ENCODE results near the gene IFITM10. TPM values are rescaled to one million over a fixed set of nuclear protein-coding genes. Genes with fewer than 3 reads are reported as not detected.

Gene IFITM10
- total RNA-seq, 2 donors from 2014 or later, result 2.3 to 8.1 TPM

DNA sequence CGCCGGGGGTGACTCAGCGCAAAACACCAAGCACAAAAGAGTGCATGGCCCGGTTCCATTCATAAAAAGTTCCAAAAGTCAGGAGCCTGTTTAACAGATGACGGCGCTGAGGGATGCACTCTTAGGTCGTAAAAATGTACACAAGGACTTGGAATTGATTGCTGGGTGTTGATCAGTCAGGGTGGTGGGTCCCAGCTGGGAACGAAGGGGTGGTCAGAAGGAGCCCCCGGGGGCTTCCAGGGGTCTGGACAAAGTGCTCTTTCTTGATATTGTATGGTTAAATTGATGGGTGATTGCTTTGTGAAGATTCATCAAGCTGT lies 20.7 kb downstream of the IFITM10 start:
- Mint-ChIP-seq H3K27ac (peak overlapping the region; percentile 67 to 74), H3K9me3 (peaks cover 5% of the 10 kb centered on the region), H3K4me1 (ENCODE audit: low read depth in 2 of 2) (peaks cover 60 to 68% of the 10 kb centered on the region in 2 donors), H3K36me3 (peaks cover 4% of the 10 kb centered on the region), H3K27me3 (peaks cover 22 to 31% of the 10 kb centered on the region in 2 donors), H3K4me3 (peak overlapping the region; percentile 28)
- ATAC-seq (peak in 1 of 2 donors; percentile 1), DNase-seq (ENCODE audit: low spot score) (no peak)

DNA sequence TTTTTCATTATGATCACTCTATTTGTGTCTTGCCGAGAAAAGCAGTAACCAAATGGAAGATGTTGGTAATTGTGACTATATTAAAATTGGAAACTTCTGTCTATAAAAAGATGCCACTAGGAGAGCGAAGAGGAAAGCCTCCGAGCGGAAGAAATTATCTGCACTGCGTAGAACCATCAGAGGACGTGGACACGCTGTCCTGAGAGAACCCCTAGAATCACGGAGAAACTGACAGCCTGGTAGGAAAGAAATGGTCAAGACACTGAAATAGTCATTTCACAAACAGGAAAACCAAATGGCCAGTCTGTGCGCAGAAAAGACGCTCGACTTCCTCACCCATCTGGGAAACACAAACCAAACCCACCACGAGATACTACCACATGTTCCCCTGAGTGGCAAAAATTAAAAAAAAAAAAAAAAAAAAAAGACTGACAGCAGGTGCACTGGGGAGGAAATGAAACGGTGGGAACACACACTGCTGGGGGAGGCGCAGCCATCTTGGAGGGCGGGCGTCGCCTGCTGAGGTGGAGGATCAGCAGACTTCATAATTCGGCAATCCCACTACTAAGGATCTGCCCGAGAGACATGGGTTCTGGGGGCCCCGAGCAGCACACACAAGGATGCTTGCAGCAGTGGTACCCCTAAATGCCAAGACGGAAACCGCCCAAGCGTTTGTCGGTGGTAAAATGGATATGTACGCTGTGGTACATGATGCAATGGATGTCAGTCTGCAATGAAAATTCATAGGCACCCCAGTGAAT lies 21.3 kb downstream of the IFITM10 start:
- DNase-seq (ENCODE audit: low spot score), result no peak
- Mint-ChIP-seq H3K9me3 (peaks cover 5% of the 10 kb centered on the region), H3K4me1 (ENCODE audit: low read depth in 2 of 2) (peaks cover 56 to 65% of the 10 kb centered on the region in 2 donors)

DNA sequence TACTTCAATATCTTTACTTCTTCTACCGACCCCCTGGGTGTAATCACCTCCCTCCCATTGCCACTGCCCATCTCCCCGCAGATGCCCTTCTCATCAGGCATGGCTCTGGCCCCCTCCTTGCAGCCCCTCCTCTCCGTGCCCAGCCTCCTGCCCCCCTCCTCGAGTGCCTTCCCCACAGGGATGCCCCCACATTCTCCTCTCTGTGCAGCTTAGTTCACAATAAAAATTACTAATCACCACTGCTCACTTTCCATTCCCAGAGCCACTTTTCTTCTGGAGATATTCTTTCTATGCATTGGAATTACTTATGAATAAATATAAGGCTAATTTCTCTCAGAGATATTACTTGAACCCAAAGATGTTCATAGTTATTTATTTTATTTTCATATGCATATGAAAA lies 22.1 kb downstream of the IFITM10 start:
- ATAC-seq, result no peak
- peaks cover 5% of the 10 kb centered on the region for H3K9me3 Mint-ChIP-seq
- H3K4me1 Mint-ChIP-seq (ENCODE audit: low read depth in 2 of 2), result peaks cover 48 to 58% of the 10 kb centered on the region in 2 donors

More for the DNA sequence above, 21.3 kb downstream of the IFITM10 start:
- Mint-ChIP-seq H3K27ac (peak overlapping the region; percentile 67 to 74), H3K4me3 (peak overlapping the region; percentile 75), H3K36me3 (peaks cover 4% of the 10 kb centered on the region), H3K27me3 (peaks cover 21 to 28% of the 10 kb centered on the region in 2 donors)
- peak; percentile 55 to 67 for ATAC-seq

DNA sequence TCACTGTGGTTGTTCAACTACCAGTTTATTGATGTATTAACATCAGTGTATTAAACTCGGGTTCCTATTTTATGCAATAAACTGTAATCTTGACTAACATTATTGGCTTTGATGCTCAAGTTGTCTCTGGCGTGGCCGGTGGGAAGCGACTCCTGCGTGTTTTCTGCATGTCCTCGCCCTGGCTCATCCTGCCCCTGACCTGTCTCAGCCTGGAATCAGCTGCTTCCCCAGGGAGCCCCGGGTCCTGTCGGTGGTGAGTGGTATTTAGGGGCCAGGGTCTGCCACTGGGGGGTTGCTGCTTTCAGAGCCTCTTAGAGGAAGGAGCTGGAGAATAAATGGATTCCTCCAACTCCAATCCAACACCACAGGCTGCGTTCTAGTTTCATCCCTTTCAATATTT lies 22.5 kb downstream of the IFITM10 start:
- H3K9me3 Mint-ChIP-seq, result peaks cover 5% of the 10 kb centered on the region
- ATAC-seq (no peak), DNase-seq (ENCODE audit: low spot score) (no peak)
- peaks cover 4% of the 10 kb centered on the region for H3K36me3 Mint-ChIP-seq
- H3K27ac Mint-ChIP-seq, result peak overlapping the region; percentile 15 to 74
- H3K27me3 Mint-ChIP-seq, result peaks cover 15 to 22% of the 10 kb centered on the region in 2 donors
- peak overlapping the region; percentile 75 for H3K4me3 Mint-ChIP-seq
- peaks cover 49 to 58% of the 10 kb centered on the region in 2 donors for H3K4me1 Mint-ChIP-seq (ENCODE audit: low read depth in 2 of 2)

More for the DNA sequence above, 22.1 kb downstream of the IFITM10 start:
- Mint-ChIP-seq H3K36me3 (peaks cover 4% of the 10 kb centered on the region), H3K27me3 (peaks cover 16 to 20% of the 10 kb centered on the region in 2 donors), H3K4me3 (peak overlapping the region; percentile 75), H3K27ac (peak overlapping the region; percentile 67 to 74)
- DNase-seq (ENCODE audit: low spot score), result no peak

DNA sequence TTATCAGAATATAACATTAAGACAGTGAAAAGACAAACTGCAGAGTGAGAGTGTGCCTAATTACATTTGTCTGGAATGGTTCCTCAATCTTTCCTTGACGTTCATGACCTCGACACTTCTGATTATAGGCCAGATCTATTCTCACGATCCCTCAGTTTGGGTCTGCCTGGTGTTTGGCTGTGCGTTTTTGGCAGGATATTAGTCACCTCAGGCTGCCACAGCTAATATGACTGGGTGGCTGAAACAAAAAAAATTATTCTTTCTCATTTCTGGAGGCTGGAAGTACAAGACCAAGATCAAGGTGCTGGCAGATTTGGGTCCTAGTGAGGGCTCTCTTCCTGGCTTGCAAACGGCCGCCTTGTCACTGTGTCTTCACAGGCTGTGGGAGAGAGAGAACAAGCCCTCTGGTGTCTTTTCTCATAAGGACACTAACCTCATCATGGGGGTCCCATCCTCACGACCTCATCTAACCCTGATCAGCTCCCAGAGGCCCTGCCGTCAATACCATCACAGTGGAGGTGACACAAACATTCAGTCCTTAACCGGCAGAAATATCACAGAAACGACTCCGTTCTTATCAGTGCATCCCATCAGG lies 23.2 kb downstream of the IFITM10 start:
- Mint-ChIP-seq H3K27ac (peak overlapping the region; percentile 15 to 74), H3K4me1 (ENCODE audit: low read depth in 2 of 2) (peaks cover 50 to 58% of the 10 kb centered on the region in 2 donors)

DNA sequence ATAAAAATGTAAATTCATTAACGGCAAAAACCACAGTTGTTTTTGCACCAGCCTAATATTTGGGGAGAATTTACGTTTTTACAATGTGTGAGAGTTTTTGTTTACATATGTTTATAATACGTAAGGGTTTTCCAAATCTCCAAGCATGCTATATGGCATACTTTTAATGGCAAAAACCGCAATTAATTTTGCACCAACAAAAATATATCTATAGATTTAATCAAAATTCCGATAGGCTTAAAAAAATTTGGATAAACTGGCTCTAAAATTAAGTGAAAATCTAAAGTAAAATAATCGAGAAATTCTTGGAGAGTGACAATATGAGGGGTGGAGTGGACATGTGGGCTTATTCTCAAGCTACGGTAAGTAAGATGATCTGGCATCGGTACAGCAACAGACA lies 30.6 kb downstream of the IFITM10 start:
- no peak for ATAC-seq
- no peak for DNase-seq (ENCODE audit: low spot score)
- Mint-ChIP-seq H3K4me3 (no peak overlapping the region), H3K27me3 (peaks cover 2 to 14% of the 10 kb centered on the region in 2 donors), H3K27ac (no peak overlapping the region), H3K36me3 (no peaks in the 10 kb centered on the region), H3K4me1 (ENCODE audit: low read depth in 2 of 2) (peaks cover 0 to 2% of the 10 kb centered on the region in 2 donors), H3K9me3 (no peaks in the 10 kb centered on the region)

More for the DNA sequence above, 23.2 kb downstream of the IFITM10 start:
- peaks cover 4% of the 10 kb centered on the region for H3K36me3 Mint-ChIP-seq
- peaks cover 14 to 24% of the 10 kb centered on the region in 2 donors for H3K27me3 Mint-ChIP-seq
- ATAC-seq (peak; percentile 73 to 83), DNase-seq (ENCODE audit: low spot score) (no peak)
- H3K4me3 Mint-ChIP-seq, result peak overlapping the region; percentile 37
- peaks cover 5% of the 10 kb centered on the region for H3K9me3 Mint-ChIP-seq

DNA sequence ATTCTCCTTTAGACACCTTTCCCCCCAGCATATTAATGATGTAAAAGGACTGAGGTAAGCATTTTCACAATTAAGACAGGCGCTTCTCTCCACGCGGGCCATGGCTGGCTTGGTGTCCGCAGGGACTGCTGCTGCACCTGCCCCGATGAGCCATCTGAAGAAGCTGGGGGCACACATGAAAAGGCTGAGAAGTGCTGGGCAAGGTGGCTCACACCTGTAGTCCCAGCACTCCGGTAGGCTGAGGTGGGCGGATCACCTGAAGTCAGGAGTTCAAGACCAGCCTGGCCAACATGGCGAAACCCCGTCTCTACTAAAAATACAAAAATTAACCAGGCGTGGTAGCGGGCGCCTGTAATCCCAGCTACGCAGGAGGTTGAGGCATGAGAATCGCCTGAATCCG lies 32.1 kb downstream of the IFITM10 start:
- Mint-ChIP-seq H3K4me1 (ENCODE audit: low read depth in 2 of 2) (peaks cover 0 to 2% of the 10 kb centered on the region in 2 donors), H3K27me3 (peaks cover 0 to 14% of the 10 kb centered on the region in 2 donors), H3K27ac (no peak overlapping the region), H3K4me3 (no peak overlapping the region), H3K9me3 (no peaks in the 10 kb centered on the region), H3K36me3 (no peaks in the 10 kb centered on the region)
- DNase-seq (ENCODE audit: low spot score) (no peak), ATAC-seq (no peak)

DNA sequence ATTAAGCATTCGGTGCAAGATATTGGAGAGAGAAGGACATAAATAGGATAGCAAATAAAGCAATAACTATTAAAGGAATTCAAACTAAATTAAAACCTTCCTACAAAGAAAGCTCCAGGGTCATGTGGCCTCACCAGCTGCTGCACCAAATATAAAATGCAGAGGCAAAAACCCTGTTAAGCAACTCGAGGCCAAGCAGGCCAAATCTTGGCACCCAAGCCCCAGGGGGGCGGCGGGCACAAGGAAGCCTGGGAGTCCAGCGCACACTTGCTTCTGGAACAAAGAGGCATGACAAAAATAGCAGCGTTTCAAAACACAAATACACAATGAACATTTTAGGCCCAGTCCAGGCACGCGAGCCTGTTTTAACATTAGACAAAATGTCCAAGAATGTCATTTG lies 32.6 kb downstream of the IFITM10 start:
- H3K36me3 Mint-ChIP-seq, result no peaks in the 10 kb centered on the region
- H3K9me3 Mint-ChIP-seq, result no peaks in the 10 kb centered on the region
- no peak overlapping the region for H3K4me3 Mint-ChIP-seq
- H3K27me3 Mint-ChIP-seq, result peaks cover 0 to 9% of the 10 kb centered on the region in 2 donors
- no peaks in the 10 kb centered on the region for H3K4me1 Mint-ChIP-seq (ENCODE audit: low read depth in 2 of 2)
- DNase-seq (ENCODE audit: low spot score) (no peak), ATAC-seq (no peak)
- H3K27ac Mint-ChIP-seq, result no peak overlapping the region

DNA sequence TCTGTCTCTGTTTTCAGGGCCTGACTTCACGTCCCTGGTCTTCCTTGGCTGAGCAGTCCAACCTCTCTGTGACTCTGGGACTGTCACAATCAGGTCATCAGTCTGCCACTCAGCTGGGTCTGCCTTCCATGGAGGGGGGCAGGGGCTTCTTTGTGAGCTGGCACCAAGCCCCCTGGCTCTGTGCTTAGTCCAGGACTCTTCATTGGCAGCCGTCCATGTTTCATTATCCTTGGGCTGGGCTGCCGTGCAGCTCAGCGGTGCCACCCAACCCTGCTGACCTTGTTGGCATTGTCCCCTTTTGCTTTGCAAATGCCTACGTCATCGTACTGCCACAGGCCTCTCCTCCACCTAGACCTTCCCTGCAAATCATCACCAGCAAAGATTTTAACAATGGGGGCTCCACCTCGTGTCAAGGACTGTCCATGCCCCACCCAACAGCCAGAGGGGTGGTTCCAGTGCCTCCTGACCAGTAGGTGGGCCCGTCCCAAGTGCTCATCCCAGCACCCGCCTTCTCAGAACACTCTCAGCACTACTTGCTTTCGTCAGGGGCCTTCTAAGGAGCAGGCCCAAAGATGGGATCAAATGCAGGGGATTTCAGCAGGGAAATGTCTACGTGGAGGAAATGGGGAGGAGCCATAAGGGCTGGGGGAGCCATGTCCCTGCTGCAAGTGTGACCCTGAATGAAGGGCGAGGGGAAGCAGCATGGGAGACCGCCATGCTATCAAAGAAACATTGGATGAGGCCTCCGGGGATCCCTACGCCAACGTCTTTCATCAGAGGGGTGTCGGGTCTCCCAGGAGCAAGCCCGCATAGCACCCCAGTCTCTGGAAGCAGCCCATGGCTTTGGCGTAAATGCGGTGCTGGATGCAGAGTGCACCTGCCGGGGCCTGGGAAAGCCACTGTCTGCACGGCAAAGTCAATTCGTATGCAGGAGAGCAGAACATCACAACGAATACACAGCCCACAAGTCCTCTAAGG lies 35.2 kb downstream of the IFITM10 start:
- no peaks in the 10 kb centered on the region for H3K9me3 Mint-ChIP-seq
- ATAC-seq (no peak), DNase-seq (ENCODE audit: low spot score) (no peak)
- H3K4me1 Mint-ChIP-seq (ENCODE audit: low read depth in 2 of 2), result no peaks in the 10 kb centered on the region
- H3K4me3 Mint-ChIP-seq, result no peak overlapping the region
- H3K27ac Mint-ChIP-seq, result peak overlapping the region in 1 of 2 donors; percentile 47
- H3K36me3 Mint-ChIP-seq, result no peaks in the 10 kb centered on the region
- H3K27me3 Mint-ChIP-seq, result peaks cover 4 to 6% of the 10 kb centered on the region in 2 donors

DNA sequence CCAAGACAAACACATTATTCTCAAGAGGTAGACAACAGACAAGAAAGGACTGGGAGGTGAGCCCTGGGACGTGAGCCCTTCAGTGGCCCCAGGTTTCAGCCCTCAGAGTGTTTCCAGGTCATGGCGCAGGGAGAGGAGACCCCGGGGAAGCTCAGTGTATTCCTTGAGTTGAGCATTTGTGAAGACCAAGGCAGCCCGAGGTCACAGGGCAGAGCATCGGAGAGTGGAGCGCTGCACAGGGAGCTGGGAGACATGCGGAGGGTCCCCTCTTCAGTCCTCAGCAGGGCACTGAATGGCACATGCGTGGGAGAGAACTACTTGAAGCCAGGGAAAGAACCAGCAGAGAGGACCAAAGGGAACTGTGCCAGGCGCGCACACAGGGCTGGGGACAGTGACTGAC lies 41.7 kb downstream of the IFITM10 start:
- H3K27ac Mint-ChIP-seq, result no peak overlapping the region

DNA sequence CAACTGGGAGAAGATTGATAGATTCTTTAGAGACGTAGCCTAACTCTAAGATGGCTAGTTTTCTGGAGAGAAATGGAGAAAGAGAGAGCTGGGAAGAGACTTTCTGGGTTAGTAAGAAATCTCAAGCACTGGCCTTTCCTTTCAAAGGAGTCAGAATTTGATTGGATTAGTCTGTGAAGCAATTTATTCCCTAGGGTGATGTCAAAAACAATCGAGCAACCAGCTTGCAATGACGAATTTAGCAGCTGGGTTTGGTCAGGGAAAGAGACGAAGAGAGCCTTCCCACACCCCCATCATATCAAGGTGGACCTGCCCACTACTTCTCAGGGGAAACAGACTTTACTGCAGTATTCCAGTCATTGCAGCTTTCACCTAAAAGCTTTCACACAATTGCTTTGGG lies 42.6 kb downstream of the IFITM10 start:
- ATAC-seq, result no peak
- peaks cover 4 to 33% of the 10 kb centered on the region in 2 donors for H3K4me1 Mint-ChIP-seq (ENCODE audit: low read depth in 2 of 2)
- peaks cover 6 to 13% of the 10 kb centered on the region in 2 donors for H3K27me3 Mint-ChIP-seq
- DNase-seq (ENCODE audit: low spot score), result no peak
- H3K4me3 Mint-ChIP-seq, result no peak overlapping the region
- no peaks in the 10 kb centered on the region for H3K9me3 Mint-ChIP-seq
- no peaks in the 10 kb centered on the region for H3K36me3 Mint-ChIP-seq
- H3K27ac Mint-ChIP-seq, result no peak overlapping the region

More for the DNA sequence above, 41.7 kb downstream of the IFITM10 start:
- Mint-ChIP-seq H3K36me3 (no peaks in the 10 kb centered on the region), H3K4me3 (no peak overlapping the region), H3K4me1 (ENCODE audit: low read depth in 2 of 2) (peaks cover 4 to 30% of the 10 kb centered on the region in 2 donors), H3K9me3 (no peaks in the 10 kb centered on the region), H3K27me3 (peaks cover 6 to 13% of the 10 kb centered on the region in 2 donors)
- no peak for ATAC-seq
- DNase-seq (ENCODE audit: low spot score), result no peak

DNA sequence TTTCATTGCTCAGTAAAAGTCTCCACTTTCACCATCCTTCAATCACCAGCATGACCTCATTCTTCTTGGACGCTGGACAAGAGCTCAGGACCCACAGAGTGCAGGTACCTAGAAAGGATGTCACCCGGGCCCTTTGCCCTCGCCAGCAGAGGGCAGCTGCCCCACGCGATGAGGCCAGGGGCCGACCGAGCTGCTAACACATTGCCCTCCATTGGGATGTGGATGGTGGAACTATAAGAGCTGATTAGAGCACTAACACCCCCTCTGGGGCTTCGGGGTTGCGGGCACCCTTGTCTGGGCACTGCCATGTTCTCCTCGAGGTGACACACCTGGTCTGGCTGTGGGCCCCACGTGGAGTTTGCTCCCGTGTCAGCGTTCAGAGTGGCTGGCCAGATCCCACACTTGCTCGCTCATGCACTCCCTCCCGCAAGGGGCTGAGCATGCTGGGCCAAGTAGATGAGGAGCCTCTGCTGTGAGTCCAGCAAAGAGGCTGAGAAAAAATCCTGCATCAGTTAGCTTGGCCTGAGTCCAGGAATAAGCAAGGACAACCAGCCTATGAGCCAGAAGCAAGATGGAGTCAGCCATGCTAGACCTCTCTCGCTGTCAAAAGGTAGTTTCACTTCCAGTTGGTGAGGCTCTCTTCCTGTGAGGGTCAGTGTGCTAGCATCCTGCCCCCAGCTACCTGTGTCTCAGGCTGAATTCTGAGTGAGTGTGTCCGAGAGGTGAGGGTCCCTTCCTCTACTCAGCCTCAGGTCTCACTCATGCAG lies 43.6 kb downstream of the IFITM10 start:
- no peaks in the 10 kb centered on the region for H3K9me3 Mint-ChIP-seq
- H3K27me3 Mint-ChIP-seq, result peaks cover 6 to 13% of the 10 kb centered on the region in 2 donors
- DNase-seq (ENCODE audit: low spot score) (no peak), ATAC-seq (peak in 1 of 2 donors; percentile 6)
- peaks cover 5% of the 10 kb centered on the region for H3K36me3 Mint-ChIP-seq
- H3K4me3 Mint-ChIP-seq, result peak overlapping the region; percentile 23
- H3K4me1 Mint-ChIP-seq (ENCODE audit: low read depth in 2 of 2), result peaks cover 4 to 33% of the 10 kb centered on the region in 2 donors
- H3K27ac Mint-ChIP-seq, result peak overlapping the region in 1 of 2 donors; percentile 21

Data from natural killer cell treated with Interleukin-12 subunit alpha and Interleukin-12 subunit beta and Interleukin-15 and Interleukin-18, amount 100 ng/mL, for 72 hours (primary cell).